HG03097 (cell line): ENCODE results near the gene LDAH.

Experiments used
- ATAC-seq: cut with Tn5 transposase; IDR thresholded peaks from one replicate; pipeline ENCODE4 v1.9.1; 2021; ENCODE audit not compliant: unreplicated experiment, low FRiP score

The LDAH gene

DNA sequence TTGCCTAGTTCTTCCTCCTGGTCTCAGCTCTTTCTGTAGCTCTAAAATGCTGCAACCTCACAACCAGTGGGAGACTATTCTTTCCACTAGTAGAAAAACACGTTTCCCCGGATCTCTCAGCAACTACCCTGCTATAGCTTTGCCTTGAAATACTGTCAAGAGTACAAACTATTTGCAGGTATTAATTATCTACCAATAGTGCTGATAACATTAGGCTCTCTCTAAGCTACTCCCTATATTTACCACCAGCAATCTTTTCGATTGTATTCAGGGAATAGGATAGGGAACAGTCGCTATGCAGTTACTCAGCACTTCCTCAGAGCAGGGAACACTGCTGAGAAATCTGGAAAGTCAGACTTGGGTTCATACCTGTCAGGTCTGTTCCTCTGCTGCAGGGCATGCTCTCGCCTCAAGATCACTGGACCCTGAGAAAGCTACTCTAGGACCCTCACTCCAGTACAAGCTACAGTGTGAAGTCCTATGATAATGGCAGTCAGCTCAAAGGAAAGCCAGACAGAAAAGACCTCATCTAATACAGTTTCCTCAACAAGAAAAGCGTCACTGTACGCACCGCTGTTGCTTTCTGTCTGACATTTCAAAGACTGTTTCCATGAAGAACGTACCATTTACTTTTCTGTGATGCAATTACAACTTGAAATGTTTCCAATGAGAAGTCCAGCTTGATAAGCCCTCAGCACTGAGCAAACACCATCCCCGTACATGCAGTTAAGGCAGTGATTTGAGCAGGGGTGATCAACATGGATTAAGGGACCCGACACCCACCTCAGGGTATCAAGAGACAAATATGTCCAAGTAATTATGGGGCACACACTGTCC lies 133.3 kb downstream of the LDAH start:
- ATAC-seq: no peak

DNA sequence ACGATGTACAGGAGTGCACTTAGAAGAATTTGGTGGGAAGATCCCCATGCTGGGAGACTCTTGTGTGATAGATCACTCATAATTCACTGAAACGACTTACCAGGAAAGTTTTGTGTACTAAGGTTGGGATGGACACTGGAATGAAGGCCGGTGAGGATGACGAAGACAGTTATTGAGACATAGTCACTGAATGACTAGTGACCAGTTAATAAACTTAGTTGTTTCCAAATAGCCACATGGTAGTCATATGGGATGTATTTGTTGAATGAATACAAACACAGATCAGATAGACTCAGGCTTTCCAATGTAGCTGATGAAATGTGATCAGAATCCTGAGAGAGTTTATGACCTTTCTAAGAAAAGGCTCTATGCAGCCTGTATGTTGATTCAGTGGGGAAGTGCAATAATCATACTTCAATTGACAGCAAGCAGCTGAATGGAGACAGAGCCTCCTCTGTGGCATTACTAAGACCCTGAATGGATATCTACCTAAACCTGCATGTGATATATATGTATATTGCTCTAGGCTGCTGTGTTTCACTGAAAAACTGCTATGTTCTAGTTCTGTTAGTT lies 135.6 kb downstream of the LDAH start:
- ATAC-seq: no peak

DNA sequence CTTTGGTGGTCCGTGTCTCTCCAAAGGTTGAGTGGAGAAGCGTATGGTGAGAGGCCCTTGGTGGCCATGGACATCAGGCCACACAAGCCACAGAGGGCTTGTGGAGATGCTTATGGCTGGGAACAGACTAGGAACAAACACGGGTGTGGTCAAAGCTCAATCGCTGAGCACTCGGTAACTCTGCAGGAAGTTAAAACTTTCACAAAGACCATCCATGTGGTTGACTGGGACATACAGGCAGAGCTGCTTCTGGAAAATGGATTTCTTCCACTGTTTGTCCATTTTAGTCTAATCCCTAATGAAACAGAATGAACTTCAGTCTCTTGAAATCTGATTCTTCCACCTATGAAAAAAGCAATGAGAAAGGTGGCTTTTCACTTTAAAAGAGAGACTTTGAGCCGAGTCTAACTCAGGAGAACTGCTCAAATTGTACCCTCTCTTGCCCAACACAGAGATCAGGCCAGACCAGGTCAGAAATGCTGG lies 138.3 kb downstream of the LDAH start:
- ATAC-seq: no peak

DNA sequence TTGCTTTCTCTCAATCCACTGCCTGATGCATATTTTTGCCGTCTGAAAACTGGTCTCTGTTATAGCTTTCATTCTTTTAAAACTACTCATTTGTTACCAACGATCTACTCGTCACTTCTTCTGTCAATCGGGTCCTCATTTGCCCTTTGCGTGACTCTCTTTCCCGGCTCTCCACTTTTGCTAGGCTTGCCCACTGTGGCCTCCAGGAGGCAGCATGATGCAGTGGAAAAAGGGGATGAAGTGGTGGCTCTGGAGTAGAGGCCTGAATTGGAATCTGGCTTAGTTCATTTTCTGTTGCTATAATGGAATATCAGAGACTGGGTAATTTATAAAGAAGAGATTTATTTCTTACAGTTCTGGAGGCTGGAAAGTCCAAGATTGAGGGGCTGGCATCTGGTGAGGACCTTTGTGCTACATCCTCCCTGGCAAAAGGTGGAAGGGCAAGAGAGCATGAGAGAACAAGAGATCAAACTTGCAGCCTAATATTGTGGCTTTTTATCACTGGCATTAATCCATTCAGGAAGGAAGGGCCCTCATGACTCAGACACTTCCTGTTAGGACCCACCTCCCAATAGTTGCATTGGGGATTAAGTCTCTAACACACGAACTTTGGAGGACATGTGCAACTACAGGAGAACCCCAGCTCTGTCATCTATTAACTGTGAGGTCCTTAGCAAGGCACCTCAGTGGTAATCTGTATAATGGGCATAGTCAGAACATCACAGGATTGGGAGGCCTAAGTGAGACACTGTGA lies 140.6 kb downstream of the LDAH start:
- ATAC-seq: no peak

DNA sequence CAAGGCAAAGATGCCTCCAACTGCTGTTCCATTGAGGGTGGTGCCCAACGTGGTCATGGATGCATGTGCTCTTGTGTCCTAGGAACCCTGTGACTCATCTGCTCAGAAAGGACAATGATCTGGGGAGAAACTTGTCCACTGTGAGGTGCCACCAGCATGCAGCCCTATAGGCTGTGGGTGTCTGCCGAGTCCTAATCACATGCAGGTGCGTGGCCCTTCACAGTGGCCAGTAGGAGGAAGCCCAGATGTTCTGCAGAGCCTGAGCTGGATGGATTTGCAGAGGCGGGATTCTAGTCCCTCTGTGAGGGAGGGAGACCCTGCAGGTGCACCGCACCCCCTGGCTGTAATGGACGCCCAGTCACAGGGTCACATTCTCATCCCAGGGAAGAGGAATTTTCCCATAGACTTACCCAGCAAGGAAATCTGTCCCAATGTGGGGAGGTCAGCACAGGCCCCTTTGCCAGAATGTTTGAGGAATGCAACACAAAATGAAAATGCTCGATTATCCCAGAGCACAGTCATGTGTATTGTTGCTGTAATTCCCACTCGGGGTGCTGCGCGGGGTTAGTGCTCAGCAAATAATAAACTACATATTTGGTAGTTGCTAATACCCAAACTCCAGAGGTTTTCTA lies 142.0 kb downstream of the LDAH start:
- no peak for ATAC-seq

DNA sequence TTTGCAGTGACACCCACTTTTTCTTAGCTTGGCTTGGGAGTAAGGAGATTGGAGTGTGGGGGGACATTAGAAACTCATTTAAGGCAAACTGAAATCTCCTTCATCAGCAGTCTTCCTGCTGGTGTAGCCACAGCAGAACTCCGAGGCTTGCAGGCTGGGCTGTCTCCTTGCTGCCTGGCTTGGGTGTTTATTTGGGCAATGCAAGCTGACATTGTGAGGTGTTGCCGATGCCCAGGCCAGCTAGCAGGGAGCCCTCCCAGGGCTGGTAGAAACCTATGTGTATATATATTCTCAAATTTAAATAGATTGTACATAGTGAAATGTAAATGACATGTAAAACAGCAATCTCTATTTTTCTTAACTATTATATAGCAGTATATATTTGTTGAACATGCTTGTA lies 144.1 kb downstream of the LDAH start:
- no peak for ATAC-seq

DNA sequence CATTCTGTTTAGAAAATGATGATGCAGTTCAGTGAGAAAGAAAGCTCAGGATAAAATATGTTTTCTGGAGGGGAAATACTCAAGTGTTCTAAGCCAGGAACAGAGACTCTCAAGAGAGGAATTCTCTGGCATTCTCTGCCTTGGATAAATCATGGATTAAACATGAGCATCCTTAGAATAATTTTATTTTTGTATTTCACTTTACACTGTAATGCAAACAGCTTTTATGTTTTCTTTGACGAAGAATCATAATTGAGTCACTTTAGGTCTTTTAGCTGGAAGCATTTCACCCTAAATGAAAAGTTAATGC lies 144.9 kb downstream of the LDAH start:
- ATAC-seq: no peak

DNA sequence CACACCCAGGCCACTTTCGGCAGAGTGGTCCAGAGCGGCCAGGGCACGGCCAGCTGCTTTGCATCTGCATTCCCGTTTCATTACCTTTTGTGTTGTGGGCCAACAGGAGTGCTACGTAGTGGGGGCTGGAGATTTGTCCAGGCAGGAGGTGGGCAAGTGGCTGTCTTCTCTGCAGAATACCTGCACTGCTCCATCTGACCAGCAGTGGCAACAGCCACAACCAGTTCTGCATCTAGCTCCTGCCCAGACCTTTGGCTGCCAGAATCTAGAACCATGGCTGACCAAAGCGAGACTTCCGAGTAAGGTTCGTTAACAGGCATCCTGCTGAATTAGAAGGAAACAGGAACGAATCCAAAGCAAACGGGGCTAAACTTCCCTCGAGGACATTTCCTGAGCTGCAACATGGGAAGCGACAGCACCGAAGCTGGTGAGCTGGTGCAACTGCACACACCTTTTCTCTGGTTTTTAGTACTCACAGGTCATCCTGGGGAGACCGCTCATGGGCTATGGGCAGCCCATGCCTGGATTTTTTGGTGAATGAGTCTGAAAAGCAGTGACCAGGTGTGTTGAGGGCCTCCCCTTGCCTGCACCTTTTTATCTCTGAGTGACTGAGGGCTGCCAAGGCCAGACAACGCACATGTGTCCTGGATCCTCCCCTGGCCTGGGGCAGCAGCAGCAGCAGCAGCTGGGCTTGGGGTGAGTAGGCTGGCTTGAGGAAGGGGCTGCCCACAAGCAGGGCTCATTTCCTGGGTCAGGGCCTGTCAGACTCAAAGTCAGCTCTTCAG lies 145.4 kb downstream of the LDAH start:
- no peak for ATAC-seq

DNA sequence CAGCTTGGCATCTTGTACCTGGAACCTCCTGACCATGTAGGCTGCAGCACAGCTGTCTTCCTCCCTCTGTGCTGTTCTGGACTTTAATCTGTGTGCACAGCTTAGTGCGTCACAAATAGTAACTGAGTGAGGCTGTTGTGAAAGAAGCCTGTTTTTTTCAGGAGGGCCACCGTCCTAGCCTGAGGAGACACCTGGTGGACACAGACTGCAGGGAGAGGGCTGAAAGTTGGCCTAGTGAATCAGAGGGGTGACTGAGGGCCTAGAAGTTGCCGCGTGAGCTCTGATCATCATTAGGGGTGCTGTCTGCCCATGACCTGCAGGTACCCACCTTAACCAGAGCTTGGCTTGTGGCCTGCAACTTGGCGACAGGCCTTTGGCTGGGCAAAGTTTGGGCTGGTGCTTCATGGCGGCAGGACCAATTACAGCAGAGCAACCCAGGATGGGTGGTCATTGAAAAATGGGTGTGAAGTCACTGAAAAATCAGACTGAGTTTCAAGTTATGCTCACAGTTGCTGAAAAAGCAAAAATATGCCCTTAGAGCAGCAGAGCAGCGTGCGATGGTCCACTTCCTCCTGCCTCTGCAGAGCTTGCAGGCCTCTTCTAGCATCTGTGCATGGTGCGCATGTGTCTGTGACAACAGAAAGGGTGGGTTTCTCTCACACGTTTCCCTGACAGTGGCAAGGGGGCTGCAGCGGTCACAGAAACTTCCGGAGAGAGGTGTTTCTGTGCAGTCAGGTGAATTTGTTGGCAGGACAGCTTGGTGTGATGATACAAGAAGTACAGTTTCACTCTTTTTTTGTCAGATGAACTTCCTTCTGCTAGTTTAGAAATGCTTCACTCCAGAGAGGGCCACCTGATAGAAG lies 146.3 kb downstream of the LDAH start:
- ATAC-seq: no peak

DNA sequence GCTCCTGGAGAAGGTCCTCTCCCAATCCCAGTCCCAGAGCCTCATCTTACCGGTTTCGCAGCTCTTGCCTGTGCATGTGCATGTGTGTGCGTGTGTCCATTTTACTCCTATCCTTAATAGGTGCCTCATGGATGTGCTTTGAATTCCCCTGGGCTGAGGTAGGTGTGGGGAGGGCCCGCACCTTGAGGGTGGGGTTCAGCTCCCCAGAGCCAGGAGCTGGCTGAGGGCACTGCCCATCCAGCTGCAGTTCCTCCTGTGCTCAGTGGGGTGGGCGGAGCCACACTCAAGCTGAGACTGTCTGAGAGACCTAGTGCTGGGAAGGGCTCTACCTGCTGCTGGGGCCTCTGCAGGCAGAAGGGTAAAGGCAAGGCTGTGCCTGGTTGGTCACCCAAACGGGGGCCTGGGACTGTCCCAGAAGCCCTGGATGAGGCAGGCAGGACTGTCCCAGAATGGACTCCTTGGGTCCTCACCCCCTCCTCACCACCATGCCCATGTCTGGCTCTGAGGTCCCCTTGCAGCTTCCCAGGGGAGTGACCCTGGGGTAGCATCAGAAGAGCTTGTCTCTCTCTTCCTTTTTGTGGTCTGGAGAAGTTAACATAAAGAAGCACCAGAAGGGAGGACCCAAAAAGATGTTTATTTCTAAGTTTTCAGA lies 147.1 kb downstream of the LDAH start:
- peak; percentile 64 for ATAC-seq

DNA sequence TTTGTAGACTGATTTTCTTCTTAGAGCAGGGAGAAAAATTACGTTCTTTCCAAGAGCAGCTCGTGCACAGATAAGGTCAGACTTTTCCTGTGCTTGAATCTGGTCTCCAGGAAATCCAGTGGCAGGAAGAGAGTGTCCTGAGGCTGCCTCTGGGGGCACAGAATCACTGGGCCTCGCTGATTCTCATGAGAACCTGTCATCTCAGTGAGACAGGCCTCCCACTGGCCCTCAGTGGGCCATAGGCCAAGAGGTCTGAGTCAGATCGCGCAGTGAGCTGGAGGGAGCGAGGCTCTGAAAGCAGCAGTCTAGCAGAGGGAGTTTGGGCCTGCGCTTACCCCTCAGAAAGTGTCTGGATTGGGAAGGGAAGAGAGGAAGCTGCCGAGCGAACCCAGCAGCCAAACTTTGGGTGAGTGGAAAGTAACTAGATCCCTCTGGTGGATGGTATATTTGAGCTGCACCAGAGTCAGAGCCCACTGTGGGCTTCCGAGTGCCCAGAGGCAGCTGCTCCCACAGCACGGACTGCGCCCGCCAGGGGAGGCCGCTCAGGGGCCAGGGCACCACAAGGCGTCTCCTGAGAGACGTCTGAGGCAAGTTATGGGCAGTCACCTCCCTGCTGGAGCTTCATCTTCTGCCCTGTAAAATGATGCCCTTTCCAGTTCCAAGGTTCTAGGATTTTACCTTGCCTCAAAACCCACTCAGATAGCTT lies 147.8 kb downstream of the LDAH start:
- no peak for ATAC-seq

DNA sequence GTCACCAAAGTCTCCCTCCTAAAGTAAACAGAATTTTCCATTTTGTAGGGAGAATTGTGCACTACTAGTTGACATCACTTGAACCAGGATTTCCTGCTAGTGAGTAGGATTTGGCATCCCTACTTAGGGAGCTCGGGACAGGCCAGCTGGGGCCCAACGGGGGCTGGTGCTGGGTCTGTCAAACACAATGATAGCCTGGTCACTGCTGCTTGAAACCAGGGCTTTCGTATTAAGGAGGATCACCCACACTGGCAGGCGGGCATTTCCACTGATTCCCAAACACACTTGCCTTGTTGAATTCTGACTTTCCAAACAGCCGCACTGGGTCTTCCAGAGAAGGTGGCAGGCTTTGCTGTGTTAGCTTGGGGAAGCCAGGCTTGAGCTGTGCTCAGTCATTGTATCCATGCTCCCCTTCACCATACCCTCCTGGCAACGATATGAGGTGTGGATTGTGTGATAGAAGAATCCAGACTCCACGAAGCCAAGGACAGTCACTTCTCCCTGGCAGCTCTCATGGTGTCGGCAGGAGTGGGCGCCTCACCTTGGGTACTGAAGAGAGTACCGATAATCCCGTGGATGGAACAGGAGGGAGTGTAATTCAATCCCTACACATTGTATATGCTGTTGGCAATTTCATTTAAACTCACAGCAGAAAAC lies 148.5 kb downstream of the LDAH start:
- ATAC-seq: no peak

DNA sequence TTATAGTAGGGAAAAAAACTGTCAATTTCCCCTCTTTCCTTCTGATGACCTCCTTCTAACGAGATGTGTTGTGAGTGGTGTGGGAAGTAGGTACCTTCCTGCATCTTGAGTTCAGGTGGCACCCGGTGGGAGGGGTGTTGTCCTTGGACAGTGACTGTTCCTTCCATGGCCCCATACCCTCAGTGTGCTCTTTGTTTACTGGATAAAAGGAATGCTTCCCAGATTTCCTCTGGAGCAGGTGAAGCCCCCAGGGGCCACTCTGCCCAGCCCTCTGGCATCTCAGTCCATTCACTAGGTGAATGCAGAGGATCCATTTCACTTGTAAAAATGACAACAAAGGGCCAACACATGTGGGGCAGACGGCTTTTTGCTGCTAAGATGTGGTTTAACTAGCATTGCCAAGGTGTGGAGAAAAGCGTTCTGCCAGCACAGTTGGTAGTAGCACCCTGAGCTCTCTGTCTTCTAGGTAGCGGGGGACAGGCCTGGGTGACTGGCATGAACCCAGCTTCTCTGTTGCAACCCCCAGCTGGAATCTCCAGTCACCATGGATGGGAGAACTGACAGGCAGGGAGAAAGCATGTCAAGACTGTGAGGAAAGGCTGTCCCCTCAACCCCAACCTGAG lies 149.1 kb downstream of the LDAH start:
- ATAC-seq: no peak

DNA sequence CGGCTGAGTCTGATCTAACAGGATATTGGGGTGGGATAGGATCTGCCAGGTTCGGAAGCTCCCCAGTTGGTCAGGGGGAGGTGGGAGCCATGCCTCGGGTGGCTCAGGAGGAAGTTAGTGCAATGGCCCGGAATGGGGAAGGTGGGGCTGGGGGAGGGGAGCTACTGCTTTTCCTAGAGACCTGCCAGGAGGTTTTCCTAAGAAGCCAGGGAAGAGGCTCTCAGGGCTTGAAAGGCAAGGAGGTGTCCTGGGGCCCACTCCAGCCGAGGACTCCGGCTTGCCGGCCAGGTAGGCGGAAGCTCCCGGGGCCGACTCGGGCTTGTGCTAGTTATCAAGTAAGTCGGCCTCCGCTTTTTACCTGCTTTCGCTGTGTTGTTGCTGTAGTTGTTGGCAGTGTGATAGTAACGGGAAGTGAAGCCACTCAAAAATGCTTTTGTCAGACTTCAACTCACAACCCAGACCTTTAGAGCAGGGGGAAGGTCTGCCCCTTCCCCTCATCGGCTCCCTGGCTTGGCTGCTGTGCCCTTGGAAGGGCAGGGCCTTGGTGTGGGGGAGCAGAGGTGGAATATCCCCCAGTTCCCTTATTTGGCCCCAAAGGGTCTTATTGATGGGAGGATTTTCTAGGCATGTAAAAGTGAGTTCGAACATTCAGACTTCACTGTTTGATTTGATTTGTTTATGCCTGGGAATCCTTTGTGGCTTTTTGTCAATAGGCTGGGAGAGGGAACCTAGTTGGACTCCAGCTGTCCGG lies 150.5 kb downstream of the LDAH start:
- ATAC-seq: no peak

DNA sequence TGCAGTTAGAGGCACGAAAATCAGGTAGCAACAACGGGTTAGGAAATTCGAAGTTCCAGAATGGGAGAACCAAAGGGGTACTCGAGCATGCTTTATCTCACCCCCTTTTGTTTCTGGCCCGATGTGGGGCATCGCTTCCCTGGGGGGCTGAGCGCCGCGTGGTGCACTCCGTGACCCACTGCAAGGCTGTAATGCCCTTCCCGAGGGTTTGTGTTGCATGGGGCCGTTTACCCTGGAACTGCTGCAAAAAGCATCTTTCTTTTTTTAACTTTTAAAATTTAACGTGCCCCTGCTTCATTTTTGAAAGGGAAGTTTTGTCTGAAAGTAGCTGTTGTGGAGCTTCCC lies 151.2 kb downstream of the LDAH start:
- no peak for ATAC-seq

DNA sequence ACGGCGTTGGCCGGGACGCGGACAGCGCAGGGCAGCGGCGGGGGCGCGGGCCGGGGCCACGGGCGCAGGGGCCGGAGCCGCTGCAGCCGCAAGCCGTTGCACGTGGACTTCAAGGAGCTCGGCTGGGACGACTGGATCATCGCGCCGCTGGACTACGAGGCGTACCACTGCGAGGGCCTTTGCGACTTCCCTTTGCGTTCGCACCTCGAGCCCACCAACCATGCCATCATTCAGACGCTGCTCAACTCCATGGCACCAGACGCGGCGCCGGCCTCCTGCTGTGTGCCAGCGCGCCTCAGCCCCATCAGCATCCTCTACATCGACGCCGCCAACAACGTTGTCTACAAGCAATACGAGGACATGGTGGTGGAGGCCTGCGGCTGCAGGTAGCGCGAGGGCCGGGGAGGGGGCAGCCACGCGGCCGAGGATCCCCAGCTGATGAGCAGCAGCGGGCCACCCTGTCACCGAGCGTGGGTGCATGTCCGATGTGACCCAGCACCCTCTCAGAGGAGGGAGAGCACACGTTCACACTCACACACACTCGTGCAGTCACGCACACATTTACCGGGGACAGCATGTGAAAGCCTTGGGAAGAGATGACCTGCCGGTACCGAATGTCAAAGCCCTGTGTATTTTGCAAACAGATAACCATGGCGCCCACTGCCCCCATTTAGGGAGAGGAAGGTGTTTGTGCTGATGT lies 151.7 kb downstream of the LDAH start:
- no peak for ATAC-seq
